Embryonic facial prominence (tissue), 1 donor: ENCODE measurements around the gene SLAIN2.

Experiments
- DNase-seq: peaks from one replicate; pipeline ENCODE4 v3.0.0-alpha.2; 2016; ENCODE audit errors: extremely low spot score

SLAIN2 gene

DNA sequence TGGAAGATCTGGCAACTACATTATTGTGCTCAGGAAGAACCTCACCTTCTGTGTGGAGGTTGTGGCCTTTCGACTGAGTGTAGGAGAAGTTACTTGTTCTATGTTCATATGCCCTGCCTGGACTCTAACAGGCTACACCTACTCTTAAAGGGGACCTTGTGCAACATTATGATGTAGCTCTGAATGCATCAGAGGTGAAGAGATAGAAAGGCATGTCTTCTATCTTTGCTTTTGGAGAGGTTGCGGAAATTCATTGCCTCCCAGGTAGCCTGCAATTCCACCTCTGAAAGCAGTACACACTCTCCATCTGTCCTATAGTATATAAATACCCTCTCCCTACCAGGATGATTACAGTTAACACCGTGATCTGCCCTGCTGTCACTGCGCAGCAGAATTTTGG is 7.1 kb upstream of the SLAIN2 start:
- DNase-seq = no peak

DNA sequence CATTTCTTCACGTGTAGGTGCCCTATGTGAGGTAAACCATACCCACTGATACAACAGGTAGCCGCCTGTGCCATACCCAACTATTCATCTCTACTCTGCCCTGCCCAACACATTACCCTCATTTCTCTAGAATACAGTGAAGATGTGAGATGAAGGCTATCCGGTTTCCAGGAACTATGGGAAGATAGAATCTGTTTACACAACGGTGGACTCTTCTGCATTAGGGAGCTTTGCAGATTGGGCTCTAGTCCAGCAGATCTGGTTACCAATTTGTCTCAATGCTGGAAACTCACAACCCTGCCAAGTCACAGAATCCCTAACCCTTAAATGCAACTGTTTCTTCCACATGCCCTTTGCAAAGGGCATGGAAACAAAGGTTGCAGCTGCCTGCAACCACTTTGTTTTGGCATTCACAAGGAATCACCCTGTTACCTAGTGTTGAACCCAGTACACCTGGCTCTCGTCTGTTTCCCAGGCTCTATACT is 6.4 kb upstream of the SLAIN2 start:
- DNase-seq = no peak

DNA sequence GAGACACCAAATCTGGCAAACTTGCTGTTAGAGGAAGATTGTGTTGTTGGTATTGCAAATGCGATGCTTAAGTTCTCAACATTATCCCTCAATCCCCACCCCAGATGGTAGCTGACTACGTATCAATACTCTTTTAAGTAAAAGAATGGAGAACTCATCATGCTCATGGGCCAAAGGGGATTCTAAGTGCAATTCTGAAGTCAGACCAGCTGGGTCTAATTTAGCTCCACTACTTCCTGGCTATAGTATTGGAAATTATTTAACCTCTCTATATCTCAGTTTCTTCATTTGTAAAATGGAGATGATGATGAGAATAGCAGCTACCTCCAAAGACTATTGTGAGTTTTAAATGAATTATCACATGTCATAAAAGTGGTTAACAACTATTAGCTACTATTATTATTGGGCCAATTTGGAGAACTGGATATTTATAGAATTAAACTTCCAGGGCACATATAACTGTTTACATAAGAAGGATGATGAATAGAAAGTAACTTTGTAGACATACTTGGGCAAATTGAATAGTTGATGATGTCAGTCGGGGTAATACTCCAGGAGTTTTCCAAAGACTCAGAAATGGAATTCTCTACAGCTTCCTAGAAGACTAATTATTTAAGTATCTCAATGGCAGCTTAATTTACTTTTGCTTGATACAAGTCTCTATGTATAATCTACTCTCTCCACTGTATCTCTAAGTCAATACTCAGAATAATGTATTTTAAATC is 5.0 kb upstream of the SLAIN2 start:
- DNase-seq = no peak

DNA sequence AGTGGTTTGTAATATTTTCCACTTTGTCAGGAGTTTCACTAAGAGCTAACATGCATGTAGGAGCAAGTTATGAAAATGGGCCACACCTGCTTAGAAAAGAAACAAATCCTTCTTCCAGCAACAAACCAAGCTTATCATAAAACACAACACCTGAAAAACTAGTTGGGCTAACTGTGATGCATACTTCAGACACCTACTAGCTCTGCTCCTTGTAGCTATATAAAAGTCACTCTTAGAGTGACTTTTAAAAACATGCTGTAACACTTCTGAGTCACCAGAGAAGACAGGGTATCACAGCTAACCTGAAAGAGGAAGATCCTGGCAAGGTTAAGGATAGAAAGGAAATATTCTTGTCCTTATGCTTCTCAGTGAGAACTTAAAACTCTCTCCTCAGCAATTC is 3.6 kb upstream of the SLAIN2 start:
- peak; percentile 43 for DNase-seq

DNA sequence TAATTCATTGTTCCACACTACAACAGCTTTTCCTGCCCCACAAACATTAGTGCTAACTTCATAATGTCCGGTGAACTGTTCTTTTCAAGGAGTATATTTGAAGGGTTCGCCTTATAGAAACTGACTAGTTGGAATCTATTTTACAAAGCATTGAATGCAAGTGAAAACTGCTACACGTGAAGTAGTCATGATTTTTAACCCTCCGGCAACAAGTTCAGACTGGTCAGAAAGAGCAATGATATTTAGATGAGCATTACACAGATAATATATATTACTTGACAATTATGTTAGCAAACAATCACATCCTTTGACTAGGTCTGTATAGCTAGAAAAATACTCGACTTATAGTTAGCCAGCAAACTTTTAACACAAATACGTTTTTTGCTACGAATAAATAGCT is 1.7 kb upstream of the SLAIN2 start:
- DNase-seq = no peak

DNA sequence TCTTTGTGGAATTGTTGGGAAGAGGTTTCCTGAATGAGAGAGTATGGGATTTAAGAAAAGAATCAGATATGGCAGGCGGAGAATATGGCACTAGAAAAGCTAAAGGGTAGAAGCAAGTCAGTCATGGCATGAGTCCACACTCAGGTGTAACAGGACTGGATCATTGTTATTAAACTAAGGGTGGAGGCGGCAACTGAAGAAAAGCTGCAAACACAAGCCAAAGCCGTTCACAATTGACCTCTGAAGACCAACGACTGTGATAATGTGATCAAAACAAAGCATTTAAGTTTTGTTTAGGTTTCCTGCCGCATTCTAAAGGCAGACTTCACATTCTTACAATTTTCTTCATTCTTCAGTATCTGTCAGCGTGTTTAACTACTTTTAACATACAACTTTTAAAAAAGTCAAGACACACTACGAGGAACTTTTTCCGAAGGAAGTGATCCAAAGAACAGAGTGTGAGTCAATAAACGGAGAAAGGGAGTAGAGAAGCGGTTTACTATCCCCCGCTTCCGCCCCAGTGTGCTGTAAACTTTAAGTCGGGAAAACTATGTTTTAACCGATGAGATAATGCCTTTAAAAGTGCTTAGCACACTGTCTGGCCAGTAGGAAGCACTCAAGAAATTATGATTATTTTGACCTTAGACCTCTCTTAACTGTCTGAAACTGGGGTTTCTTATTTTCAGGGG is 909 bp upstream of the SLAIN2 start:
- DNase-seq = peak; percentile 37

DNA sequence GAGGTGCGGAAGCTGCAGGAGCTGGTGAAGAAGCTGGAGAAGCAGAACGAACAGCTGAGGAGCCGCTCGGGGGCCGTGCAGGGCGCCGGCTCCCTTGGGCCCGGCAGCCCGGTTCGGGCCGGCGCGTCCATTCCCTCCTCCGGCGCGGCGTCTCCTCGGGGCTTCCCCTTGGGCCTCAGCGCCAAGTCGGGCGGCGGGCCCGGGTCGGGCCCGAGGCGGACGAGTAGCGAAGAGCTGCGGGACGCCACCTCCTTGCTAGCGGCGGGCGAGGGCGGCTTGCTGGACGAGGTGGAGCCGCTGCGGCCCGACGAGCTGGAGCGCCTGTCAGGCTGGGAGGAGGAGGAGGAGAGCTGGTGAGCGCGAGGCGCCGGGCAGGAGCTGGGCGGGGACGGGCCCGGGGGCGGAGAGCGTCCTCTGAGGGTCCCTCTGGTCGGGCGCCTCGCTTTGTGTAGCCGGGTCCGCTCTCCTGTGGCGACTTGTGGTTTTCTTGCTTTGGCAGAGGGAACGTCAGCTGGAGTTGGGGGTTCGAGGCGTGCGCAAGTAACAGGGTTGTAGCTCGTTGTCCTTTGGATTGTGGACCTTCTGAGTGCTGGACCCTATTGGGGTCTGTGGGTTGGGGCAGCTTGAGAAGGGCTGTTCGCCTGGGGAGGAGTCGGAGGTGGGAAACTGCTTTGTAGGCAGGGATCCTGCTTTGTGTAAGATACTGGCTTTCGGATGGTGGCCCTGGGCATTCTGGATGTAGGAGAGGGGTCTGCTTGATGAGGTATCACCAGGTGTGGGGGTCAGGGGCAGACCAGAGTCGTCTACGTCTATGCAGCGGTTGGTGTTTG is 662 bp downstream of the SLAIN2 start:
- DNase-seq = peak; percentile 25

DNA sequence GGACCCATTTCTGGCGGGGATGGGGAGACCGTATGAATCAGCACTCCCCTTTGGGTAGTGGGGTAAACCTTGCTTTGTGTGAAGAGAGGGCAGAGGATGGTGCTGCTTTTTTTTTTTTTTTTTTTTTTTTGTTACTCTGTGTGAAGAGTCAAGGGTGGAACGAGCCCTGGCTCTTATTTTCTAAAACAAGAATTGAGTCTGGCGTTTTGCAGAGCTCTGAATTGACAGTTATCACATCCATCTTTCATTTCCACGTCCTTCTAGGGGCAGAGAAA is 1.2 kb downstream of the SLAIN2 start:
- no peak for DNase-seq

DNA sequence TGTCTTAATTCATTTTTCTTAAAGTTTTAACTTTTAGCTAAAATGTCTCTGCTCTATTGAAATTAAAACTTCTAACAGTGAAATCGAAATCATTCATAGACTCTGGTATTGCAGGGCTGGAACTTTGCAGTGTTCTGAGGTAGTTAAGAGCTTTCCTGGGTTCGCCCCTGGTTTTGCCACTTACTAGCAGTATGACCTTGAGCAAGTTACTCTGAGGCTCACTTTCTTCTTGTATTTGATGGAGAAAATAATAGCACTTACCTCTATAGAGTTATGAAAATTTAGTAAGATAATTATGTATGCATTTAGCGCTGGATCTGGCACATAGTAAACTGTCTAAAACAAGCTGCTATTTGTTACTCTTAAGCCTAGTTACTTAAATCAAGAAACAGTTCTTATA is 1.7 kb downstream of the SLAIN2 start:
- DNase-seq = no peak

DNA sequence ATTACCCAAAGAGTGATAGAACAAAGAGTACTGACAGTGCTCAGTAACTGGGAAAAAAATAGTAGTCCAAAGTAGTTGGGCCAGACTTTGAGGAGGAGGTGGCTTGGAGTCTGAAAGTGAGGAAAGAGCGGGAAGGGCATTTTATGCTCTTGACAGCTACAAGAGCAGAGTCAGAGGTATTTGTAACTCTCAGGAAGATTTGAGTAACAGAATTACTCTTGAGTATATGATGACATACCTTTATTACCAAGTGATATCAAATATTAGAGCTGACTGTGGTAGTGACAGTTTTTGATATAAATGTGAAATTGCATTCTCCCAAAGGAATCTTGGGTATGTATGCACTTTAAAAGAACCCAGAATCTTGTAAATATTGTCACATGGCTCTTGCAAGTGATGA is 2.2 kb downstream of the SLAIN2 start:
- no peak for DNase-seq

DNA sequence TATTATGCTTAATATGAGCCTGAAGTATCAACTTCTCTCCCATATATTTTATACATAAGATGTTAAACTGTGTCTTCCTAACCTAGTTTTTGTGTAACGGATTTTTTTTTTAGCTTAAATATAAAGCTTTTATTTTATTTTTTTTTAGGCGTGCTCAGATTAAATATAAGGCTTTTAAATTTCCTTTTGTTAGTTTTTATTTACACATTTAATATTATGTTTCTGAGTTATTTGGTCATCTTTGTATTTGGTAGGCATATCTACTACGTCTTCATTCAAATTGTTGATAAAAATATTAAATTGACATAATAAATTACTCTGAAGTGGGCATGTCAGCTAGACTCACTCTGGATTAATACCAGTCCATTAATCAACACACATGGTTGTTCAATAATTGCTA is 4.2 kb downstream of the SLAIN2 start:
- no peak for DNase-seq

DNA sequence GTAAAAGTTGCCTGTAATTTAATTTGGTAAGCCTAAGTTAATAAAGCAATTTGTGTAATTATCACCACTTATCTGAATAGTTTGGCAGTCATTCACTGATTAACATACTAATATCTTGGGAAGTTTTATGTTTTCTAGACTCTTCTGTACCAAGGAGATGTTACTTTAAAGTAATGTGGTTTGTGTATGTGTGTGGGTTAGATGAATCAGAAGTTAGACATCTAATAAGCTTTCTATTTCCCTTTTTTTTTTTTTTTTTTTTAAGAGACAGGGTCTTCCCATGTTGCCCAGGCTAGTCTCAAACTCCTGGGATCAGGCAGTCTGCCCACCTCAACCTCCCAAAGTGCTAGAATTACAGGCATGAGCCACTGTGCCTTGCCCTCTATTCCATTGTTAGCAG is 5.3 kb downstream of the SLAIN2 start:
- no peak for DNase-seq

DNA sequence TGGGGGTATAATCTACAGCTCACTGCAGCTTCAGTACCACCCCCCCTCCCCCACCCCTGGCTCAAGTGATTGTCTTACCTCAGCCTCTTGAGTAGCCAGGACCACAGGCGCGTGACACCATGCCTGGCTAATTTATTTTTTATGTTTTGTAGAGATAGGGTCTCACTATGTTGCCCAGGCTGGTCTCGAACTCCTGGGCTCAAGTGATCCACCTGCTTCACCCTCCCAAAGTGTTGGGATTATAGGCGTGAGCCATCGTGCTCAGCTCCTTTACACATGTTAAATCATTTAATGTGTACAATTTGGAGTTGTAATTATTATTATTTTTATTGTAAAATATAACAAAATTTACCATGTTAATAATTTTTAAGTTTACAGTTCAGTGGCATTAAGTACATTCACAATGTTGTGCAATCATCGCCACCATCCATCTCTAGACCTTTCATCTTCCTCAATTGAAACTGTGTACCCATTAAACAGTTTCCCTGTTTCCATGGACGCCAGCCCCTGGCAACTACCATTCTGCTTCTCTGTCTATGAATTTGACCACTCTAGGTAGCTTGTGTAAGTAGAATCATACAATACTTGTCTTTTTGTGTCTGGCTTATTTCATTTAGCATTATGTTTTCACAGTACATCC is 6.1 kb downstream of the SLAIN2 start:
- no peak for DNase-seq

DNA sequence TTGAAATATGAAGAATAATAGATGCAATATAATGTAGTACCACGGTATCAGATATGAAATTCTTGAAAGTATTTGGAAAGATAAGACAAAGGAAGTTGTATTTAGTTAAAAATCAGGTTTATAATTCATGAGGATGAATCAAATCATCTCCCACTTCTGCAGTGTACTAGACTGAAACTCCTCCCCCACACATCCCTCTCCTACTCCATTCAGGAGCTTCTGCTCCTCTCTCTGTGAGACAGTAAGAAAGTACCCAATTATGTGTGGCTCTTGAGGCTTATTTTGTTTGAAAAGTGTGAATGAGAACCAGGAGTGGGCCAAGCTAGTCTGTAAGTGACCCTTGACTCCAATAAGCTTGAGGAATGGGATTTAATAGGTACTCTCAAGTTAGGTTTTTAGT is 9.5 kb downstream of the SLAIN2 start:
- DNase-seq = no peak

DNA sequence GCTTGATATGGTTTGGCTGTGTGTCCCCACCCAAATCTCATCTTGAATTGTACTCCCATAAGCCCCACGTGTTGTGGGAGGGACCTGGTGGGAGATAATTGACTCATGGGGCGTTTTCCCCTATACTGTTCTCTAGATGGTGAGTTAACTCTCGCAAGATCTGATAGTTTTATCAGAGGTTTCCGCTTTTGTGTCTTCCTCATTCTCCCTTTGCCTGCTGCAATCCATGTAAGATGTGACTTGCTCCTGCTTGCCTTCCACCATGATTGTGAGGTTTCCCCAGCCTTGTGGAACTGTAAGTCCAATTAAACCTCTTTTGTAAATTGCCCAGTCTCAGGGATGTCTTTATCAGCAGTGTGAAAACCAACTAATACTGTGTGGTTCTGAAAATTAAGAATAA is 11.5 kb downstream of the SLAIN2 start:
- no peak for DNase-seq

DNA sequence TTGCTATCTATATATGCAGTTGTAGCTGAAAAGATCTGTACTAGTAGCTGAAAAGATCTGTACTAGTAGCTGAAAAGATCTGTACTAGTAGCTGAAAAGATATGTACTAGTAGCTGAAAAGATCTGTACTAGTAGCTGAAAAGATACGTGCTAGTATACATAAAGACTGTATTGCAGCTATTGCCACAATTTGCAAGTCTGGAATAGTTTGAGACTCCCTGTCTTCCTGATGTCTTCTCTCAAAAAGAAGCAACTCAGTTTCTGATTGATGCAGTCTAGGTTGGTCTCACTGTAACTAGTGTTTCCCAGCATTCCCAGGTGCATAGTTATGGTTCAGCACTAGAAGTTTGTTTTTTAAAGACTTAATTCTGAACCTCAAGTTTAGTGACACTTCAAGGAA is 15.0 kb downstream of the SLAIN2 start:
- no peak for DNase-seq

DNA sequence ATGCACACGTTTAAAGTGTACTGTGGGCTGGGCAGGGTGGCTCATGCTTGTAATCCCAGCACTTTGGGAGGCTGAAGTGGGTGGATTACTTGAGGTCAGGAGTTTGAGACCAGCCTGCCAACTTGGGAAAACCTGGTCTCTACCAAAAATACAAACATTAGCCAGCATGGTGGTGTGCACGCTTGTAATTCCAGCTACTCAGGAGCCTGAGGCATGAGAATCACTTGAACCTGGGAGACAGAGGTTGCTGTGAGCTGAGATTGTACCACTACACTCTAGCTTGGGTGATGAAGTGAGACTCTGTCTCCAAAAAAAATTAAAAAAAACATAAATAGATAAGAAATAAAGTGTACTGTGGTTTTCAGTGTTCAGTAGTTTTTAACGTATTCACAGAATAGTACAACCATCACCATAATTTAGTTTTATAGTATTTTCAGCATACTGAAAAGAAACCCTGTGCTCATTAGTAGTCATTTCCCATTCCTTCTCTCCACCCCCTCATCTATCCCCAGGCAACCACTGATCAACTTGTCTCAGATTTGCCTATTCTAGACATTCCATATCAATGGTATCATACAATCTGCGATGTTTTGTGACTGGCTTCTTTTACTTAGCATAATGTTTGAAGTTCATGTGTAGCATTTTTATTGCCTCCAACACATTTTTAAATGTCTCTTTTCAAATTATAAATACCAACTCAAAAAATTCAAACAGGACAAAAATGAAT is 19.1 kb downstream of the SLAIN2 start:
- no peak for DNase-seq

DNA sequence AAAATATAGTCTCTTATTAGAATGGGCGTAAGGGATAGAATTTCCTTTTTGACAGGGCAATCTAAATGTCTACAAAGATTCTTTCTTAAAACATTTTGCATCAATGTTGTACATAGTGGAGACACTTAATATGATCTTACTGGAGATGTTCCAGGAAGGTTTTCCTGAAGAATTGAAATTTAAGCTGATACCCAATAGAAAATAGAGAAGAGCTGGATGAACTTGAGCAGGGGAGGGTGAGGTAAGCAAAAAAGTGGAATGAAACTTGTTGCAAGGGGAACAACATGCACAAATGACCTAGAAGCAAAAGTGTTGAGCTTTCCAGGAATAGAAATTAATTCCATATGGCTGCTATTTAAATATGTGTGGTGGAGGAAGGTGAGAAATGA is 19.7 kb downstream of the SLAIN2 start:
- DNase-seq = no peak

DNA sequence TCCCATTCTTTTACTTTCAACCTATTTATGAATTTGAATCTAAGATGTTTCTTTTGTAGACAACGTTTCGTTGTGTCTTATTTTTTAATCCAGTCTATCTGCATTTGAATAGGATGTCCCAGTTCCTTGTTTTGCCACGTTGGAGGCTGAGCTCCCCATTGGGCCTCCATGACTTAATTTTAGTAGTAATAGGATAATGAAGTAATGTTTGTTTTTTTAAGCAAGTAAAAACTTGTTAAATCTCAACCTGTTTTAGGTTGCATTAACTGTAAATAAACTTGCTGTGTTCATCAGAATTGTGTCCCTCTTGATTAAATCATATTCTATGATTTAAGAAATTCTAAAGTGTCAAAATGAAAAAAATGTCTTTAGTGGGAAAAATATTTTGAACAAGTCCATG is 25.3 kb downstream of the SLAIN2 start:
- no peak for DNase-seq

DNA sequence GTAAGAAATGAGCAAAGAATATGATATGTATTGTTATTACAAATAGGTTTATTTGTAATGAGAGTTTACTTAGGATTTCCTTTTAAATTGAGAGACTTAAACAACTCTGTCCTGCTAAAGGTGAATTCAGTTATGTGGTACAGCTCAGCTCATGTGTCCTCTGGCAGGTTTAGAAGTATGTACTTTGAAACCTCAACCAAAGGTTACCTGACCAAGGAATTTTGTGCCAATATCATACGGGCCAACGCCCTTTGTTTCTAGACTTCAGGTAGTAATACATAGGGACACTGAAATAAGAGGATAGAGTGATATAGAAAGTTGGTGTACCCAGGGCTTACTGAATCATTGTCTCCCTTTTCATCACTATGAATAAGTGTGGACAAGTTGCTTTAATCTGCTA is 25.7 kb downstream of the SLAIN2 start:
- no peak for DNase-seq

DNA sequence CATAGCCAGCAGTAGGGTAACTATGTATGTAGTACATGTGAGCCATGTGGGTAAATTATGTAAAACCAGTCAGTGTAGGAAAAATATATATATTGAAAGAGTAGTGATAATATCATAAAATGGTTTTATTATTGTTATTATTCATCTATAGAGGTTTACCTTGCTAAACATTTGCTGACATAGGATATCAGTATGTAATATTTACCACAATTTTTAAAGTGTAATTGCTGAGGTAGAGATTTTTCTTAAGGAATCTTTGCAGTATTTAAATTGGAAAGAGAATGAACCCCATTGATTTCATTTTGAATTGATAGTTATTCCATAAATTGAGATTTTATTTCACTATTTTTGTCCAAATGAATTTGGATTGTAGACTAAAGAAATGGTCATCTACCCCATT is 27.1 kb downstream of the SLAIN2 start:
- no peak for DNase-seq

DNA sequence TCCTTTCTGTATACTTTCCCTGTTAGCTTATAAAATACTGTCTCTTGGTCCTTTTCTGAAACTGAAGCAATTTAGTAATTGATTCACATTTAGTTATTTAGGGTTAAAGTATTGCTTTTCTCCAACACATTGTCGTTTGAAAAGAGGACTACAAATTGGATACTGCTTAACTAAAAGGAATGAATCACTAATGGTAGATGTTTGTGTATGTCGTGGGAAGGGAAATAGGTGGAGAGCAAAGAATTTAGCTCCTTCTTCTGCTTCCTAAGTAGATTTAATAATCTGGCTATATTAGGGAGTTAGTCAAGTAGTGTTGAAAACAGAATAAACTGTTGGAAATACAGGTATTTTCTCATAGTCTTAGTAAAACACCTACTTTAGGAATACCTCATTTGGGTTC is 27.9 kb downstream of the SLAIN2 start:
- no peak for DNase-seq
